ENCODE measurements around the gene FGGY. TPM values are rescaled to one million over a fixed set of nuclear protein-coding genes. Genes with fewer than 3 reads are reported as not detected.

FGGY gene
- total RNA-seq, 1 experiment from 2014 or later: 14.6 TPM

- DNase-seq: no peak
- Histone ChIP-seq H3K18ac (ENCODE audit: insufficient read length, low read depth, low read length) (no peak overlapping the region), H4K5ac (ENCODE audit: insufficient read length, low read depth, low read length) (no peak overlapping the region), H2AFZ (ENCODE audit: low read length) (no peak overlapping the region), H3K79me1 (ENCODE audit: insufficient read depth, low read depth, low read length, poor library complexity, severe bottlenecking) (no peaks in the 10 kb centered on the region), H3K27me3 (ENCODE audit: insufficient read depth, low read length) (no peaks in the 10 kb centered on the region), H2BK15ac (ENCODE audit: low read depth, low read length) (no peak overlapping the region), H3K23me2 (ENCODE audit: insufficient read length, low read depth, low read length, poor library complexity, severe bottlenecking) (no peaks in the 10 kb centered on the region), H4K91ac (ENCODE audit: insufficient read length, low read depth, low read length) (no peak overlapping the region), H3K23ac (ENCODE audit: insufficient read length, low read depth, low read length) (no peak overlapping the region), H3K79me2 (ENCODE audit: insufficient read depth, low read length) (no peaks in the 10 kb centered on the region), H4K8ac (replicated peaks; ENCODE audit: insufficient read length, low read depth, low read length) (no peak overlapping the region), H4K20me1 (ENCODE audit: control insufficient read depth, insufficient read depth, insufficient read length) (no peaks in the 10 kb centered on the region), H2BK20ac (ENCODE audit: low read depth, low read length, poor library complexity, severe bottlenecking) (no peak overlapping the region), H3K27ac (ENCODE audit: insufficient read length, low read depth, low read length) (no peak overlapping the region), H3K56ac (ENCODE audit: insufficient read length, low read depth, low read length) (no peak overlapping the region), H2BK12ac (ENCODE audit: insufficient read length, low read depth, low read length) (no peak overlapping the region), H3K9ac (ENCODE audit: extremely low read depth, insufficient read length, low read length) (no peak overlapping the region), H2BK5ac (ENCODE audit: insufficient read length, low read length) (no peak overlapping the region), H3K4me1 (ENCODE audit: insufficient read depth, low read length) (no peaks in the 10 kb centered on the region; the same call in 1 of the 2 replicates), H2BK120ac (ENCODE audit: low read depth, low read length, poor library complexity, severe bottlenecking) (no peak overlapping the region), H2AK5ac (ENCODE audit: insufficient read length, low read length) (no peak overlapping the region), H3K4ac (ENCODE audit: low read depth, low read length) (no peak overlapping the region), H3K4me2 (ENCODE audit: insufficient read depth, insufficient read length, low read length) (no peak overlapping the region), H3T11ph (ENCODE audit: low read length) (no peak overlapping the region), H3K9me3 (ENCODE audit: control insufficient read depth, low read depth, low read length) (no peaks in the 10 kb centered on the region), H3K14ac (ENCODE audit: insufficient read depth, low read length) (no peak overlapping the region)
- Mint-ChIP-seq H3K4me1 (peaks cover 9 to 13% of the 10 kb centered on the region in 2 experiments), H3K9me3 (no peaks in the 10 kb centered on the region), H3K4me3 (no peak overlapping the region), H3K27me3 (ENCODE audit: low read depth) (no peaks in the 10 kb centered on the region), H3K27ac (no peak overlapping the region), H3K36me3 (ENCODE audit: insufficient read depth in 1 of 3, low read depth in 3 of 3) (no peaks in the 10 kb centered on the region)
- no peak for TF ChIP-seq CTCF (conservative IDR thresholded peaks at IDR 0.05)
- no CpG with 5 or more reads among the region's 3 CpGs for WGBS (ENCODE audit: extremely low coverage, insufficient read length, low lambda C conversion rate)
Observed at GRCh38 chr1:59431566-59432294, 134.8 kb downstream of the FGGY start.
